HepG2 (cell line): Measurements from ENCODE around the gene FNIP2. TPM values are rescaled to one million over a fixed set of nuclear protein-coding genes. Genes with fewer than 3 reads are reported as not detected.
A peak's percentile ranks its signal among the peaks of the same experiment; 100 is the strongest.

Experiments used
- DPF2 ChIP-seq: sonication (generic); formaldehyde crosslinking; IDR thresholded peaks from 2 replicates; pipeline ENCODE4 v1.4.0; 2020; ENCODE audit warnings: mild to moderate bottlenecking, low read depth, missing genetic modification reagents, borderline replicate concordance
- E2F1 ChIP-seq: sonication (generic); formaldehyde crosslinking; IDR thresholded peaks from 2 replicates; pipeline ENCODE4 v1.5.0; 2020; ENCODE audit warnings: missing genetic modification reagents
- FOXA3 ChIP-seq: IDR thresholded peaks from 2 replicates; pipeline ENCODE4 v1.6.1; 2016; ENCODE audit warnings: missing genetic modification reagents, missing compliant biosample characterization
- FOXP4 ChIP-seq: sonication (generic); formaldehyde crosslinking; IDR thresholded peaks from 2 replicates; pipeline ENCODE4 v1.4.0; 2020; ENCODE audit warnings: missing genetic modification reagents
- NFIC ChIP-seq: IDR thresholded peaks from 2 replicates; pipeline ENCODE4 v1.6.1; 2012; ENCODE audit warnings: mild to moderate bottlenecking, low read length, inconsistent platforms
- POGZ ChIP-seq: sonication (generic); formaldehyde crosslinking; IDR thresholded peaks from 2 replicates; pipeline ENCODE4 v1.4.0; 2020; ENCODE audit warnings: mild to moderate bottlenecking, missing genetic modification reagents
- POLR2AphosphoS5 ChIP-seq: IDR thresholded peaks from 2 replicates; pipeline ENCODE4 v1.6.1; 2012; ENCODE audit warnings: low read depth, low read length
- SOX13 ChIP-seq, 3 experiments: fragments of 450-650 bp in 1 of 3; sonication (generic) in 1 of 3; formaldehyde crosslinking in 1 of 3; IDR thresholded peaks in 2 of 3; conservative IDR thresholded peaks in 1 of 3; 2 replicates each; pipeline versions ENCODE4 v1.5.0 to v1.6.1; 2016 to 2020; ENCODE audit warnings: antibody characterized with exemption in 1 of 3, mild to moderate bottlenecking in 1 of 3, missing compliant biosample characterization in 1 of 3, missing genetic modification reagents in 1 of 3, moderate library complexity in 1 of 3
- SOX5 ChIP-seq: IDR thresholded peaks from 2 replicates; pipeline ENCODE4 v1.6.1; 2016; ENCODE audit warnings: borderline replicate concordance
- STAT5B ChIP-seq: sonication (generic); formaldehyde crosslinking; IDR thresholded peaks from 2 replicates; pipeline ENCODE4 v1.4.0; 2020; ENCODE audit warnings: missing genetic modification reagents
- TCF7 ChIP-seq: sonication (generic); IDR thresholded peaks from 2 replicates; pipeline ENCODE4 v1.6.1; 2016; ENCODE audit warnings: antibody characterized with exemption, low read depth
- ZBTB21 ChIP-seq: sonication (generic); formaldehyde crosslinking; IDR thresholded peaks from 2 replicates; pipeline ENCODE4 v1.4.0; 2020; ENCODE audit warnings: missing genetic modification reagents
- ZKSCAN5 ChIP-seq: sonication (generic); formaldehyde crosslinking; IDR thresholded peaks from 2 replicates; pipeline ENCODE4 v1.5.1; 2020; ENCODE audit warnings: mild to moderate bottlenecking, missing genetic modification reagents
- ZMYM3 ChIP-seq: sonication (generic); formaldehyde crosslinking; IDR thresholded peaks from 2 replicates; pipeline ENCODE4 v1.5.1; 2020; ENCODE audit warnings: mild to moderate bottlenecking, missing genetic modification reagents
- ZNF136 ChIP-seq: sonication (generic); formaldehyde crosslinking; IDR thresholded peaks from 2 replicates; pipeline ENCODE4 v1.8.1; 2022; ENCODE audit warnings: low read depth, mild to moderate bottlenecking, moderate library complexity, missing genetic modification reagents
- ZNF589 ChIP-seq: sonication (generic); formaldehyde crosslinking; conservative IDR thresholded peaks from 2 replicates; pipeline ENCODE4 v1.8.0; 2022; ENCODE audit warnings: mild to moderate bottlenecking, moderate library complexity, missing genetic modification reagents
- ZNF761 ChIP-seq: sonication (generic); formaldehyde crosslinking; conservative IDR thresholded peaks from 2 replicates; pipeline ENCODE4 v1.4.0; 2020; ENCODE audit warnings: mild to moderate bottlenecking, missing genetic modification reagents
- polyA plus RNA-seq, 8 experiments: library from polyadenylated mRNA; depleted of rRNA in 3 of 8; stranded (reverse) in 7 of 8; unstranded in 1 of 8; fragments of >200 nt; fragmentation: Illumina TruSeq in 4 of 8; extraction: Trizol in 4 of 8; gene quantifications; 2 replicates each; pipeline versions ENCODE4 v1.2.1 to v1.2.3, GENCODE V29; 2011 to 2016; ENCODE audit warnings: low read depth in 4 of 8, missing spikeins in 1 of 8, mixed read lengths in 1 of 8; ENCODE audit not compliant: insufficient read depth in 1 of 8
- total RNA-seq, 5 experiments: library from RNA; depleted of rRNA; stranded (reverse); fragments of >200 nt; fragmentation: Illumina TruSeq; extraction: Trizol; gene quantifications; 2 replicates each; pipeline ENCODE4 v1.2.3, GENCODE V29; 2016; ENCODE audit warnings: low read depth in 1 of 5
- TF ChIP-seq, protein P1 (sequence below): sonication (generic); formaldehyde crosslinking; IDR thresholded peaks from 2 replicates; pipeline ENCODE4 v1.4.0; 2020; ENCODE audit warnings: missing genetic modification reagents
- TF ChIP-seq, protein P2 (sequence below): conservative IDR thresholded peaks from 2 replicates; pipeline ENCODE4 v1.6.1; 2018; ENCODE audit warnings: missing genetic modification reagents
- TF ChIP-seq, protein P3 (sequence below): sonication (generic); formaldehyde crosslinking; IDR thresholded peaks from 2 replicates; pipeline ENCODE4 v1.4.0; 2020; ENCODE audit warnings: missing genetic modification reagents
- TF ChIP-seq, protein P4 (sequence below): sonication (generic); formaldehyde crosslinking; IDR thresholded peaks from 2 replicates; pipeline ENCODE4 v1.8.1; 2023; ENCODE audit warnings: mild to moderate bottlenecking, missing genetic modification reagents

The FNIP2 gene
- total and polyA plus RNA-seq, 2 of the 13 experiments (the other 11 are each of a cell fraction or from before 2014, with no cell fraction given) = 15.5 to 21.0 TPM

GRCh38 chr4:158812543-158812942, 43.7 kb downstream of the FNIP2 start (continued):
- TF ChIP-seq, protein P1, sequence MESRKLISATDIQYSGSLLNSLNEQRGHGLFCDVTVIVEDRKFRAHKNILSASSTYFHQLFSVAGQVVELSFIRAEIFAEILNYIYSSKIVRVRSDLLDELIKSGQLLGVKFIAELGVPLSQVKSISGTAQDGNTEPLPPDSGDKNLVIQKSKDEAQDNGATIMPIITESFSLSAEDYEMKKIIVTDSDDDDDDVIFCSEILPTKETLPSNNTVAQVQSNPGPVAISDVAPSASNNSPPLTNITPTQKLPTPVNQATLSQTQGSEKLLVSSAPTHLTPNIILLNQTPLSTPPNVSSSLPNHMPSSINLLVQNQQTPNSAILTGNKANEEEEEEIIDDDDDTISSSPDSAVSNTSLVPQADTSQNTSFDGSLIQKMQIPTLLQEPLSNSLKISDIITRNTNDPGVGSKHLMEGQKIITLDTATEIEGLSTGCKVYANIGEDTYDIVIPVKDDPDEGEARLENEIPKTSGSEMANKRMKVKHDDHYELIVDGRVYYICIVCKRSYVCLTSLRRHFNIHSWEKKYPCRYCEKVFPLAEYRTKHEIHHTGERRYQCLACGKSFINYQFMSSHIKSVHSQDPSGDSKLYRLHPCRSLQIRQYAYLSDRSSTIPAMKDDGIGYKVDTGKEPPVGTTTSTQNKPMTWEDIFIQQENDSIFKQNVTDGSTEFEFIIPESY (CRISPR knock-in tag) = no peak
- TF ChIP-seq POLR2AphosphoS5 (no peak), SOX5 (CRISPR knock-in tag) (peak; percentile 57; the same call in 1 of the 2 replicates), TCF7 (0 out of 2 replicates have a peak, but pooled peaks have one; percentile 15), E2F1 (CRISPR knock-in tag) (no peak), ZMYM3 (no peak), ZNF136 (CRISPR knock-in tag) (no peak), ZBTB21 (CRISPR knock-in tag) (no peak), STAT5B (CRISPR knock-in tag) (no peak), SOX13 (IDR thresholded peaks at IDR 0.05) (peak; percentile 21; the same call in 1 of the 2 replicates), SOX13 (CRISPR knock-in tag; conservative IDR thresholded peaks at IDR 0.05 in 1 of 2, IDR thresholded peaks at IDR 0.05 in 1 of 2) (peak in 1 of 2 experiments; percentile 79; a peak in 2 of 4 replicates), DPF2 (CRISPR knock-in tag) (peak; percentile 72; the same call in 1 of the 2 replicates), NFIC (peak; percentile 37; the same call in 1 of the 2 replicates), ZNF589 (CRISPR knock-in tag) (no peak), FOXP4 (CRISPR knock-in tag) (peak; percentile 70), ZNF761 (CRISPR knock-in tag) (no peak), FOXA3 (CRISPR knock-in tag) (peak; percentile 80), POGZ (CRISPR knock-in tag) (0 out of 2 replicates have a peak, but pooled peaks have one; percentile 12), ZKSCAN5 (CRISPR knock-in tag) (no peak)
- TF ChIP-seq, protein P2, sequence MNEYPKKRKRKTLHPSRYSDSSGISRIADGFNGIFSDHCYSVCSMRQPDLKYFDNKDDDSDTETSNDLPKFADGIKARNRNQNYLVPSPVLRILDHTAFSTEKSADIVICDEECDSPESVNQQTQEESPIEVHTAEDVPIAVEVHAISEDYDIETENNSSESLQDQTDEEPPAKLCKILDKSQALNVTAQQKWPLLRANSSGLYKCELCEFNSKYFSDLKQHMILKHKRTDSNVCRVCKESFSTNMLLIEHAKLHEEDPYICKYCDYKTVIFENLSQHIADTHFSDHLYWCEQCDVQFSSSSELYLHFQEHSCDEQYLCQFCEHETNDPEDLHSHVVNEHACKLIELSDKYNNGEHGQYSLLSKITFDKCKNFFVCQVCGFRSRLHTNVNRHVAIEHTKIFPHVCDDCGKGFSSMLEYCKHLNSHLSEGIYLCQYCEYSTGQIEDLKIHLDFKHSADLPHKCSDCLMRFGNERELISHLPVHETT = no peak
- TF ChIP-seq, protein P3, sequence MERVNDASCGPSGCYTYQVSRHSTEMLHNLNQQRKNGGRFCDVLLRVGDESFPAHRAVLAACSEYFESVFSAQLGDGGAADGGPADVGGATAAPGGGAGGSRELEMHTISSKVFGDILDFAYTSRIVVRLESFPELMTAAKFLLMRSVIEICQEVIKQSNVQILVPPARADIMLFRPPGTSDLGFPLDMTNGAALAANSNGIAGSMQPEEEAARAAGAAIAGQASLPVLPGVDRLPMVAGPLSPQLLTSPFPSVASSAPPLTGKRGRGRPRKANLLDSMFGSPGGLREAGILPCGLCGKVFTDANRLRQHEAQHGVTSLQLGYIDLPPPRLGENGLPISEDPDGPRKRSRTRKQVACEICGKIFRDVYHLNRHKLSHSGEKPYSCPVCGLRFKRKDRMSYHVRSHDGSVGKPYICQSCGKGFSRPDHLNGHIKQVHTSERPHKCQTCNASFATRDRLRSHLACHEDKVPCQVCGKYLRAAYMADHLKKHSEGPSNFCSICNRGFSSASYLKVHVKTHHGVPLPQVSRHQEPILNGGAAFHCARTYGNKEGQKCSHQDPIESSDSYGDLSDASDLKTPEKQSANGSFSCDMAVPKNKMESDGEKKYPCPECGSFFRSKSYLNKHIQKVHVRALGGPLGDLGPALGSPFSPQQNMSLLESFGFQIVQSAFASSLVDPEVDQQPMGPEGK (CRISPR knock-in tag) = peak; percentile 46; the same call in 1 of the 2 replicates
- TF ChIP-seq, protein P4, sequence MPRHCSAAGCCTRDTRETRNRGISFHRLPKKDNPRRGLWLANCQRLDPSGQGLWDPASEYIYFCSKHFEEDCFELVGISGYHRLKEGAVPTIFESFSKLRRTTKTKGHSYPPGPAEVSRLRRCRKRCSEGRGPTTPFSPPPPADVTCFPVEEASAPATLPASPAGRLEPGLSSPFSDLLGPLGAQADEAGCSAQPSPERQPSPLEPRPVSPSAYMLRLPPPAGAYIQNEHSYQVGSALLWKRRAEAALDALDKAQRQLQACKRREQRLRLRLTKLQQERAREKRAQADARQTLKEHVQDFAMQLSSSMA (CRISPR knock-in tag) = no peak
